ENCODE results near the gene SOAT2. TPM values are rescaled to one million over a fixed set of nuclear protein-coding genes. Genes with fewer than 3 reads are reported as not detected.
A peak's percentile ranks its signal among the peaks of the same experiment; 100 is the strongest.

Gene SOAT2, protein sequence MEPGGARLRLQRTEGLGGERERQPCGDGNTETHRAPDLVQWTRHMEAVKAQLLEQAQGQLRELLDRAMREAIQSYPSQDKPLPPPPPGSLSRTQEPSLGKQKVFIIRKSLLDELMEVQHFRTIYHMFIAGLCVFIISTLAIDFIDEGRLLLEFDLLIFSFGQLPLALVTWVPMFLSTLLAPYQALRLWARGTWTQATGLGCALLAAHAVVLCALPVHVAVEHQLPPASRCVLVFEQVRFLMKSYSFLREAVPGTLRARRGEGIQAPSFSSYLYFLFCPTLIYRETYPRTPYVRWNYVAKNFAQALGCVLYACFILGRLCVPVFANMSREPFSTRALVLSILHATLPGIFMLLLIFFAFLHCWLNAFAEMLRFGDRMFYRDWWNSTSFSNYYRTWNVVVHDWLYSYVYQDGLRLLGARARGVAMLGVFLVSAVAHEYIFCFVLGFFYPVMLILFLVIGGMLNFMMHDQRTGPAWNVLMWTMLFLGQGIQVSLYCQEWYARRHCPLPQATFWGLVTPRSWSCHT
- not detected in 2 replicates for total RNA-seq

DNA sequence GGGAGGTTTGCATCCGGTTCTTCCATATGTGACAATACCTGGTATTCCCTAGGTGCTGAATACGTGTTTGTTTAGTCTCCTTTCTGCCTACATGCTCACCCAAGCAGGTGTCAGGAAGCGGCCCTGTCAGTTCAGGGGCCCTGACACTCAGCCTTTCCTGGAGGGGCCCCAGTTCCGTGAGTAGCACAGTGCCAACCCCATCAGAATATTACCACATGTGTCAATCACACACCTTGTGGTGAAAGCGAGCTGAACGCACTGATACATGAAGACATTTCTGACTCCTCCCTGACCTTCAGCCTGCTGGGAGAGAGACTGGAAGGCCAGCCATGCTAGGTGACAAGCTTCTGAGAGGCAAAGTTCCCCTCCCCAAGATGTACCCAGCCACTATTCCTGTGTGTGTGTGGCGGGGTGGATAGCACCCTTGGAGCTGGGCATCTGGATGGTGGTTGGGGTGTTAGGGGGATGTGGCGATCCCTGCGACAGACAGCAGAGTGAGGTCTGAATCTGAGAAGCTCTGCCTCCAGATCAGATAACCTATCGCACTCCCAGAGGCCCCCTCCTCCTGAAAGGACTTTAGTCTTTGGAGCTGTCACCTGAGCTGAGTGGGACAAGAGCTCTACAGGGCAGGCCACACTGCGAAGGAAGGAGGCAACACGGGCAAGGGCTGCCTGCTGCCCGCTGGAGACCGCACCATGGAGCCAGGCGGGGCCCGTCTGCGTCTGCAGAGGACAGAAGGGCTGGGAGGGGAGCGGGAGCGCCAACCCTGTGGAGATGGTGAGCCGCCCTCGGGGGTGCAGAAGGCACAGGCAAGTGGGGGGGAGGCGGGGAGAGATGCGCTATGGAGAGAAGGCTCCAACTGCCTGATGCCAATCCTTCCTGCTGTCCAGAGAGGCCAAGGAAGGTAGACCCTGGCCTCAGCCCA lies at the start of gene SOAT2:
TSS of gene SOAT2 (plus strand) at position 604 of the 925 bp plus-strand sequence. CDS start at position 696, 92 bp downstream.
- H3K27ac ChIP-seq (ENCODE audit: low read depth, low read length): no peak within 1 kb of the TSS
- TF ChIP-seq, protein P1, sequence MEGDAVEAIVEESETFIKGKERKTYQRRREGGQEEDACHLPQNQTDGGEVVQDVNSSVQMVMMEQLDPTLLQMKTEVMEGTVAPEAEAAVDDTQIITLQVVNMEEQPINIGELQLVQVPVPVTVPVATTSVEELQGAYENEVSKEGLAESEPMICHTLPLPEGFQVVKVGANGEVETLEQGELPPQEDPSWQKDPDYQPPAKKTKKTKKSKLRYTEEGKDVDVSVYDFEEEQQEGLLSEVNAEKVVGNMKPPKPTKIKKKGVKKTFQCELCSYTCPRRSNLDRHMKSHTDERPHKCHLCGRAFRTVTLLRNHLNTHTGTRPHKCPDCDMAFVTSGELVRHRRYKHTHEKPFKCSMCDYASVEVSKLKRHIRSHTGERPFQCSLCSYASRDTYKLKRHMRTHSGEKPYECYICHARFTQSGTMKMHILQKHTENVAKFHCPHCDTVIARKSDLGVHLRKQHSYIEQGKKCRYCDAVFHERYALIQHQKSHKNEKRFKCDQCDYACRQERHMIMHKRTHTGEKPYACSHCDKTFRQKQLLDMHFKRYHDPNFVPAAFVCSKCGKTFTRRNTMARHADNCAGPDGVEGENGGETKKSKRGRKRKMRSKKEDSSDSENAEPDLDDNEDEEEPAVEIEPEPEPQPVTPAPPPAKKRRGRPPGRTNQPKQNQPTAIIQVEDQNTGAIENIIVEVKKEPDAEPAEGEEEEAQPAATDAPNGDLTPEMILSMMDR (IDR thresholded peaks at IDR 0.05; ENCODE audit: extremely low read depth, low read depth, low read length): no peak
- H4K20me1 ChIP-seq (ENCODE audit: insufficient read depth, low read length): no peaks in the 10 kb centered on the region
- H3K4me2 ChIP-seq (ENCODE audit: insufficient read depth, low read length): no peak within 1 kb of the TSS
- H3K9me3 ChIP-seq (ENCODE audit: low read depth, low read length): no peaks in the 10 kb centered on the region
- no peaks in the 10 kb centered on the region for H3K27me3 ChIP-seq (ENCODE audit: insufficient read depth, low read length)
- H3K79me2 ChIP-seq (ENCODE audit: insufficient read depth, low read length): no peaks in the 10 kb centered on the region
- no peak within 1 kb of the TSS for H2AFZ ChIP-seq (ENCODE audit: low read length)
- peaks cover 12% of the 10 kb centered on the region for H3K4me1 ChIP-seq (ENCODE audit: insufficient read depth, low read length)
- no peak within 1 kb of the TSS for H3K4me3 ChIP-seq (ENCODE audit: insufficient read depth, low read length)
- peaks cover 14% of the 10 kb centered on the region for H3K36me3 ChIP-seq (ENCODE audit: insufficient read depth, low read length)
- DNase-seq (ENCODE audit: insufficient read length, low spot score, missing footprints): peak; percentile 47

- peaks cover 31% of the 10 kb centered on the region for H3K79me2 ChIP-seq (ENCODE audit: insufficient read depth, low read length)
- no peaks in the 10 kb centered on the region for H3K27me3 ChIP-seq (ENCODE audit: insufficient read depth, low read length)
- H3K9me3 ChIP-seq (ENCODE audit: low read depth, low read length): no peaks in the 10 kb centered on the region
- peaks cover 4% of the 10 kb centered on the region for H4K20me1 ChIP-seq (ENCODE audit: insufficient read depth, low read length)
- peak overlapping the region; percentile 46 for H3K4me3 ChIP-seq (ENCODE audit: insufficient read depth, low read length)
- peaks cover 45% of the 10 kb centered on the region for H3K36me3 ChIP-seq (ENCODE audit: insufficient read depth, low read length)
- TF ChIP-seq, protein P1 (IDR thresholded peaks at IDR 0.05; ENCODE audit: extremely low read depth, low read depth, low read length): no peak
- H3K27ac ChIP-seq (ENCODE audit: low read depth, low read length): peak overlapping the region; percentile 28
- H3K4me2 ChIP-seq (ENCODE audit: insufficient read depth, low read length): peak overlapping the region; percentile 52
- no peak overlapping the region for H2AFZ ChIP-seq (ENCODE audit: low read length)
- DNase-seq (ENCODE audit: insufficient read length, low spot score, missing footprints): peak; percentile 97
- peaks cover 62% of the 10 kb centered on the region for H3K4me1 ChIP-seq (ENCODE audit: insufficient read depth, low read length)
These were observed 49.0 kb upstream of the SOAT2 start for GRCh38 chr12:53054112-53054878.

GRCh38 chr12:53055471-53056266 lies 47.6 kb upstream of the SOAT2 start:
- Histone ChIP-seq H3K4me3 (ENCODE audit: insufficient read depth, low read length) (no peak overlapping the region), H3K27ac (ENCODE audit: low read depth, low read length) (no peak overlapping the region), H3K79me2 (ENCODE audit: insufficient read depth, low read length) (peaks cover 20% of the 10 kb centered on the region), H4K20me1 (ENCODE audit: insufficient read depth, low read length) (peaks cover 10% of the 10 kb centered on the region), H2AFZ (ENCODE audit: low read length) (no peak overlapping the region), H3K36me3 (ENCODE audit: insufficient read depth, low read length) (peaks cover 58% of the 10 kb centered on the region), H3K4me2 (ENCODE audit: insufficient read depth, low read length) (no peak overlapping the region), H3K27me3 (ENCODE audit: insufficient read depth, low read length) (no peaks in the 10 kb centered on the region), H3K4me1 (ENCODE audit: insufficient read depth, low read length) (peaks cover 50% of the 10 kb centered on the region), H3K9me3 (ENCODE audit: low read depth, low read length) (no peaks in the 10 kb centered on the region)
- TF ChIP-seq, protein P1 (IDR thresholded peaks at IDR 0.05; ENCODE audit: extremely low read depth, low read depth, low read length): no peak
- DNase-seq (ENCODE audit: insufficient read length, low spot score, missing footprints): peak; percentile 59
